Stimulated activated CD8-positive, alpha-beta memory T cell treated with anti-CD3 and anti-CD28 coated beads, Interleukin-4, amount 100 ng/mL, for 48 hours (primary cell): ENCODE data around the gene FCER1G.
"Not testable (repeated sequence)": the region's sequence is repeated elsewhere in the genome, so short reads cannot be mapped to it uniquely, and the experiment has no call there.

Experiments used
- DNase-seq: peaks from one replicate; pipeline ENCODE4 v3.0.0-alpha.2; 2020

Gene FCER1G

DNA sequence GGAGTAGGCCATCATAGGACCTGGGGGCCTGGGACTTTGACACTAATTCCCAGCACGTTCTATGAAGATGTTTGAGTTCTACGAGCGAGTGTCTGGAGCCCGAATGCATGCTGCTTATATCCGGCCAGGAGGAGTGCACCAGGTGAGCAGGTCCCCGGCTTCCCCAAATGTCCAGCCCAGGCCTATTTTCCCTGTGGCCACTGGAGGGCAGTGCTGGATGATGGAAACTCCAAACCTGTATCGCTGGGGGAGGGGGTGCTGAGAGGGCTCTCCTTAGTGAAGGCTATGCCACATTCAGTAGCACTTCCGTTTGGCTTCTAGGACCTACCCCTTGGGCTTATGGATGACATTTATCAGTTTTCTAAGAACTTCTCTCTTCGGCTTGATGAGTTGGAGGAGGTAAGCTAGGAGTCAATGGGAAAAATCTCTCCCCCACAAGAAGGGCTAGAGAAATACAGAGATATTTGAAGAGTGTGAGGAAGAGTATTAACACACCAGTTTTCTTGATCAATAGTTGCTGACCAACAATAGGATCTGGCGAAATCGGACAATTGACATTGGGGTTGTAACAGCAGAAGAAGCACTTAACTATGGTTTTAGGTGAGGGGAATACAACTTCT, 5.2 kb upstream of the FCER1G start:
- DNase-seq = peak; percentile 81

DNA sequence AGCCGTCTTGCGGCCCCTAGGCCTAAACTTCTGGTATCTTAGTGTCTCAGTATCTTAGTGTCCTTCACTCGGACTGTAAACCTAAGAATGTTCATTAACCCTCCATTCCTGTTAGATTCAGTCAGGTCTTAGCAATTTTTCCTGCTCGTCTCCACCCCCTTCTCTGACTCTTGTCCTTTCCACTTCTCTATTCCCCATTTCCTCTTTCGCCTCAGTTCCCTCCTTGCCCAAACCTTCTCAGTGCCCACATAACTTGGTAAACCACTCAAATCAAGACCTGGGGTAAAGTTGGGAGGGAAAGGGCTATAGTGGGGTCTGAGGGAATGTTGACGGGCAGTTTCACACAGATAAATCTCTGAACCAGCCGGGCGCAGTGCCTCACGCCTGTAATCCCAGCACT, 726 bp upstream of the FCER1G start:
- DNase-seq = no peak

DNA sequence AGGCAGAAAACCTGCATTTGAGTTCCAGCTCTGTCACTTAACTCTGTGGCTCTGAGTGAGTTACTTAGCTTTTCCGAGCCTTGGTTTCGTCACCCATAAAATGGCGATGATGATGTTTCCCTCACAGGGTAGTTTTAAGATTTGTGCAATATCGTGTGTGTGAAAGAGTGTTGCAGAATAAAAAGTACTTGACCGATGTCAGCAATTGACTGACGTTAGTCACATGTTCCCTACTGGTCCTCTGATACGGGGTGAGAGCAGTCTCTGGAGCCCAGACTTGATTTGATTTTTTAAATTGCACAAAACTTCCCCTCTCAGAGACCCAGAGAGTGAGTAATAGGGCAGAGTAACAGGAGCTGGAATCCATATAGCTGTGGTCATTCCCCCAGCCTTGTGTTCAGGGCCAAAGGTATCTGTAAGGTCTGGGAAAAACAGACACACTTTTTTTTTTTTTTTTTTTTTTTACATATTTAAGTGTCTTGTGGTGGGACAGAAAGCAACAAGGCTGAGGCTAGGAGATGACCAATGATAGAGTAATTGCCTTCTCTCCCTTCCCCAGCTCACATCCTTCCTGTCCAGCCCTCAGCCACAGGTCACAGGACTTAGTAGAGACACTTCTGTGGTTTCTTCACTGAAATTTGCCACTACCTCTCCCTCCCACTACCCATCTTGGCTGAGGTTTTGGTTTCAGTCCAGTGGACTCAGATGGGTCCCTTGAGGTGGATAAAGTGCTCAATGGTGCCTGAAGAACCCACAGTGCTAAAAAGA, 2.0 kb downstream of the FCER1G start:
- no peak for DNase-seq

DNA sequence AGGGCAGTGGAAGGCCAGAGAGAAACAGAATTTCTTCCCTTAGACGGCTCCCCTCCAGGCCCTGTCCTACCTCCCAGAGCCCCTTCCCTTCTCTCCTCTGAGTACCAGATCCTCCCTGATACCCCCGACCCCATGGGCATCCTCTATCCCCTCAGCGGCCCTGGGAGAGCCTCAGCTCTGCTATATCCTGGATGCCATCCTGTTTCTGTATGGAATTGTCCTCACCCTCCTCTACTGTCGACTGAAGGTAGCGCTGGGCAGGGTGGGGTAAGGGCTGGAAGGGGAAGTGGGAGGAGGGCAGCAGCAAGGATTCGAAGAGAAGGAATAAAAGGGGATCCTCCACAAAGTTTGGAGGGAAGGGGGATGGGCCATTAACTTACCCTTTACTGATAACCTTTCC, 2.7 kb downstream of the FCER1G start:
- DNase-seq = no peak

DNA sequence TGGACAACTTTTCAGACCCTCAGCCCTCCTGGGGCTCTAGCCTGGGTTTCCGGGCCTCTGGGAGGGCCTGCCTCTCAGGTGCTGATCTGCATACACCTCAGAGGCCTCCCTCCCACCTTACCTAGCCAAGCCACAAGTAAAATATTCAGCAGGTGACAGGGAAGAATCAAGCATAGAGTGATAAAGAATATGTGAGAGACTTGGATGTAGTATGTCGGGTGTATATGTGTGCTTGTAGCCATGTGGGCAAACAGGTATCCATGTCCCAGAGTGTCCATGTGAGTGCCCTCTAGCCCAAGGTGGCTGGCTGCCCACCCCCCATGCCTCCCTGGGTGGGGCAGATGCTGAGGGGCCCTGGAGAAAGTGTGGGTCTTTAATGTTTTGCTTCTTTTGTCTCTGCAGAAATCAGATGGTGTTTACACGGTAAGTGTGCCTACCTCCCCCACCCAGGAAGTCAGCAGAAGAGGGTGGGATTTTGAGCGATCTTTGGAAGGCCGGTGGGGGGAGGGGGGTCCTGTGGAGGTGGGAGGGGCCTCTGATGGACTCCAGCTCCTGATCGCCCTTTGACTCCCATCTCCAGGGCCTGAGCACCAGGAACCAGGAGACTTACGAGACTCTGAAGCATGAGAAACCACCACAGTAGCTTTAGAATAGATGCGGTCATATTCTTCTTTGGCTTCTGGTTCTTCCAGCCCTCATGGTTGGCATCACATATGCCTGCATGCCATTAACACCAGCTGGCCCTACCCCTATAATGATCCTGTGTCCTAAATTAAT, 3.4 kb downstream of the FCER1G start:
- DNase-seq = no peak

DNA sequence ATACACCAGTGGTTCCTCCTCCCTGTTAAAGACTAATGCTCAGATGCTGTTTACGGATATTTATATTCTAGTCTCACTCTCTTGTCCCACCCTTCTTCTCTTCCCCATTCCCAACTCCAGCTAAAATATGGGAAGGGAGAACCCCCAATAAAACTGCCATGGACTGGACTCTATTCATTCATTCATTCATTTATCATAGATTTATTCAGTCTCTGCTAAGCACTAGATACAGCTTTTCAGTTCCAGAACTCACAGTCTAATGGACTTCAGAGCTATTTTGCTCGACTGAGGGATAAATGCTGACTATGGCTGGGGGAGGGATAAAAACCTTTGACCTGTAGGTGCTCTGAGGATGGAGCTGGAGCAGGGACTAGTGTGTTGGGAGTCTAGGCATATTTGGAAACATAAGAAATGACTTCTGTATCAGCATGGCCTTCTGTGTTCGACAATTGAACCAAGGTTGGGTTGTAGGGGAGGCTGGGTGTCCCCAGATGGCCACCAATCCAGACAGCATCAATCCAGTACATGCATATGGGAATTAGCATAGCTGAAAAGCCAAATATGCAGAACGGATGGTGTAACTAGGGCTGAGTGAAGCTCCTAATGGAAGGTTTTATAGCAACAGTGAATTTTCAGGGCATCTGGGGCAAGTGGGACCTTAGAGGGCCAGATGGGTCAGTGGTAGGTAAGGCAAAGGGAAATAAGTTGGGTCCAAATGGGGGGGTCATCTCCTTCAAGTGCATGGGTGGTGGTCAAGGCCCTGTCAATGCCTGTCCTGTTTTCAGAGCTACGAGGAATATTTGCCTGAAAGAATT, 4.2 kb downstream of the FCER1G start:
- no peak for DNase-seq

DNA sequence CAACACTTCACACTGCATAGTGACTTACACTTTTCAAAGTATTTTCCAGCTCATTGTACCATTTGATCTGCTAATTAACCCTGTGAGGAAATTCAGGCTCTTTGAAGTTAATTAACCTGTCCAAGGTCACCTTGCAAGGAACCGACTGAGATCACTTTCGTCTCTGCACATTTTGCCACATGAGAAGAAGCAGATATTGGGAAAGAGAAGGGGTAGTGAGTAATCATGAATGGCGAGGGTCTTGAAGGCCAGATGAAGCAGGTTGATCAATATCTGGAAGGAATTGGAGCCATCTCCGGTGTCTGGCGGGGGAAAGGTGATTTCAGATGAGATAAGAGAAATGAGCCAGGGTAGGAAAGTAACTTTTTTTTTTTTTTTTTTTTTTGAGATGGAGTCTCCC, 4.9 kb downstream of the FCER1G start:
- no peak for DNase-seq

DNA sequence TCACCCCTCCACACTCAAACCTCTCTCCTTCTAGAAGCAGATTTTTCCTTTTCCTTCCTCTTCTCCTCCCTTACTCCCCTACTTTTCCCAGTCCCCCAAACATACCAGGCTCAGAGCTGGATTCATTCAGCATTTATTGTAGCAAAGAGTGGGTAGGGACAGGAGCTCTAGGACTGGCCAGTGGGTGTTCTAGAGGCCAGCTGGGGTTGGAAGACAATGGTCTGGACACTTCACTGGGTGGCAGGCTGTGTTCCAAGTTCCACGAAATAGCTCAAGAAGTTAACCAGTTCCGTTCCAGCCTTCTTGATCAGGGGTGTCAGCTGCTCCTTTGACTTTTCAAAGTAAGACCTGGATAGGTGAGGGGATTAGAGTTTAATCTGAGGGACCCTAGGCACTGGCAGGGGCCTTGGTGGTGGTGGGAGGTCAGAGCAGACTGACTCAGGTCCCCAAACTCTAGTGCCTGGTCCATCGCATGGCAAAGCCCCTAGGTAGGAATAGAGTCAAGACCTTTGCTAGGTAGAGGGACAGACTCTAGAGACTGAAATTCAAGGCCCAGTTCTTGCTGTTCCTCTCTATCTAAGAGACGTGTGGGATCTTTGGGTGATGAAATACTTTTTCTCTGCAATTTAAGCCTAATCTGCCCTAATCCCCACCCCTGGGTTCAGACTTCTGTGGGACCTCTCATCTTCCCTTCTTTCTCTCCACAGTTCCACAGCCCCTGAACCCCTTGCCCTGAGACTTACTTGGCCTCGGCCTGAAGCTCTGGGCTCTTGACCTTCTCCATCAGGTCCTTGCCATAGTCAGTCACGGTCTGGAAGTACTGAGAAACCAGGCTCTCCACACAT, 7.3 kb downstream of the FCER1G start:
- no peak for DNase-seq

DNA sequence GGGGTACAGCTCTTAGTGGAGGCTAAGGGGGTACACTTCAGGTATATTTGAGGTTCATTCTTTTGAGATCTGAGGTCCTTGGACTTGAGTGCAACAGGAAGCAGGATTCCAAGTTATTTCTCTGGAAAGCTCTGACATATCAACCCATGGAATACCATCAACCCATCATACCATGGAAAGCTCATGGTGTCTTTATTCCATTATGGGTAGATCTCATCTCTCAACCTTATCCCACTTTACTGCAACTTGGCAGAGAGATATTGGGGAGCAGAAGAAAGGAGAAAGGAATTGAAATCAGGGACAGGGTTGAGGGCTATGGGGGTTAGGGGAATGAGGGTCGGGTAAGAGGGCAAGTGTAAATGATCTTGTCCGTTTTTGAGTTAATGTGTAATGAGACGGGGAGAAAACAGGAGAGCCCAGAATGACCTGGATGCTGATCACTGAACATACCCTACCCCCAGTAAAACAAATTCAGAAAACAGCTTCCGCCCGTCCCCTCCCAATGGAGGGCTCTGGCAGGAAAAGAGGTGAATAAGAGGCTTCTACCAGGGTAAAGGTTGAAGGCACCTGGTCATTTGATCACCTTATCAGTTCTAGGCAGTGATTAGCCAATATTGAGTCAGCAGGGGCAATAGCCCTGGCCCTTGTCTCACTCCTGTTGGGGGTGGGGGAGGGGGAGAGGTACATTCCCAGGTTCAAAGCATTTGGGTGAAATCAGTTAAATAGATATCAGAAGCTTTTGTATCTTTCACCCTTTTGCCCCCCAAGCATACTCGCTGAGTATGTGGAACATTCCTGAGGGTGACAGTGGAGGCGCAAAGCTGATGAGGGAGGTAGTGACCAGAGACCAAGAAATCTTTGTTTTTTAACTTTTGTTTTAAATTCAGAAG, 9.0 kb downstream of the FCER1G start:
- DNase-seq = no peak

DNA sequence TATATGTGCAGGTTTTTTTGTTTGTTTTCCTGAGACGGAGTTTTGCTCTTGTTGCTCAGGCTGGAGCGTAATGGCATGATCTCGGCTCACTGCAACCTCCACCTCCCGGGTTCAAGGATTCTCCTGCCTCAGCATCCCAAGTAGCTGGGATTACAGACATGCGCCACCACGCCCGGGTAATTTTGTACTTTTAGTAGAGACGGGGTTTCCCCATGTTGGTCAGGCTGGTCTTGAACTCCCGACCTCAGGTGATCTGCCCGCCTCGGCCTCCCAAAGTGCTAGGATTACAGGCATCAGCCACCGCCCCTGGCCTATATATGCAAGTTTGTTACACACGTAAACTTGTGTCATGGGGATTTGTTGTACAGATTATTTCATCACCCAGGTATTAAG, 9.6 kb downstream of the FCER1G start:
- not testable (repeated sequence) for DNase-seq

DNA sequence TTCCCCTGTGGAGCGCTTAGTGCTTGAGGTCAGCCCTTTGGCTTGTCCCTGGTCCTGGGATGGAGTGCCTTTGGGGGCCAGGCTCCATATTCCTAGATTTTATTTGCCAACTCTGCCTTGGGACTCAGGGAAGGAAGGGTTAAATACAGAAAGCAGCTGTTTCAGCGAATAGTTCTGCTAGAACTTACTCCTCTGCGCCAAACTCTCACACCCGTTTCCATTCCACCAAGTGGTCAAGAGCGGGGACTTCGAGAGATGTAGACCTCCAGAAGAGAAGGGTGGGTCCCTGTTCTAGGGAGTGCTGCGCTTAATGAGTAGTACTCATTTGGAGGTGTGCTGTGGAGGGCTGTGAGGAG, 10.1 kb downstream of the FCER1G start:
- DNase-seq = no peak

DNA sequence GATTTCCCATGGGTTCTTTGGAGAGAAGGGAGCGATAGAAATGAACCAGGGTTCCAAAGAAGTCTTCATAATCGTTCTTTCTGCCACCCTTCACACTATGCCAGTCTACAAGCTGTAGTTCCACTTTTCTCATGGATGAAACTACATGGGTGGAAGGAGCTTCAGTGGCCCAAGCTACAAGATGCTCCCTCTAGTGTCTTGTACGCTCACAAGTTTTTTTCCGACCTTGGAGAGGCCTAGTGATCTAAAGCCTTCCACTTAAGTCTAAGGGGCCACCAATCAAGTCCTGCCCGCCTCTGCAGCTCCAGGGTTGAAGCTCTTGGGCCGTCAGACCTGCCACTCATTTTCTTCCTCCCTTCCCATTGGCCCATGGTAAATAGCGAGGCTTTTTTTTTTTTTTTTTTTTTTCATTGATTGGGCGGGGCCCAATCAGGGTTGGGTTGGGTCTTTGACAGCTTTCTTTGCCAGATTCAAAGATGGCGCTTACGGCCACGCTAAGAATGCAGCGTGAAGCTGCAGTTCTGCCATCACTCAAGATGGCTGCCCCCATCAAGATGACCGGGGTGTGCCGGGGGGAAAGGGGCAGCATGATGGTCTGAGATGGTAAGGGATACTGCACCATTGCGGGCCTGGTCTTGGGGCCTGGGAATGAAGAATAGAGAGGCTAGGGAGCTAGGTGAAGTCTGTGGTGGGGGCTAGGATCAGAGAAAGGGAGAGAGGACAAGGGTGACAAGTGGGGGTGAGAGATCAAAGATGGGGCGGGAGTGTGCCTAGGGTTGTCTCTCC, 10.6 kb downstream of the FCER1G start, which contains the start of gene TOMM40L:
TSS of gene TOMM40L (plus strand) at position 527 of the 786 bp plus-strand sequence. CDS start 430 bp downstream, outside the sequence.
- peak; percentile 89 for DNase-seq

DNA sequence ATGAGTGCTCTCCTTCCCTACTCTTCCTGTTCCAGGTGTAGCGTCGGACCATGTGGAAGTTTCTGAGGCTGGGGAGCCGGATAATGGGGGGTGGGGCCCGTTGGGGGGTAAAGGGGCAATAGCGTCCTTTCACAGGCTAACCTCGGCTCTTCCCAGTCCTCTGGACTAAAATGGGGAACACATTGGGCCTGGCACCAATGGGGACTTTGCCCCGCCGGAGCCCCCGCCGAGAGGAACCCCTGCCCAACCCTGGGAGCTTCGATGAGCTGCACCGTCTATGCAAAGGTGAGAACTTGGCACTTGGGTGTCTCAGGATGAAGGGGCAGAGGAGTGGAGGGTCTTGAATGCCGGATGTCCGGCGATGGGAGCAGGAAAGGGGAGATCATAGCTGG, 11.2 kb downstream of the FCER1G start:
- peak; percentile 39 for DNase-seq

DNA sequence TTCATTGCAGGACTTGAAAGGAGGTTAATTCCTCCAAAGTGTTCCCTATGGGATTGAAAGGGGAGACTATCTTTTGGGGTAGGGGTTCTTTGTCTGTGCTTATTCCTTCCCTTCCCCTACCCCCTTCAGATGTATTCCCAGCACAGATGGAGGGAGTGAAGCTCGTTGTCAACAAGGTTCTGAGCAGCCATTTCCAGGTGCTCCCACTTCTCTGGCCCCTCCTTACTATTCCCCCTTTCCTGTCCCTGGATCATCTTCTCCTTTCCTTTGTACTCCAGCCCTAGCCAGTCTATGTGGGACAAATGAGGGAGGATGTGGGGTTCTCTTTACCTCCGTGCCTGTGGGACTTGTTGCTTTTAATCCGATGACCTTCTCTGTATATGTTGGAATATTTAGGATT, 11.7 kb downstream of the FCER1G start:
- DNase-seq = no peak

DNA sequence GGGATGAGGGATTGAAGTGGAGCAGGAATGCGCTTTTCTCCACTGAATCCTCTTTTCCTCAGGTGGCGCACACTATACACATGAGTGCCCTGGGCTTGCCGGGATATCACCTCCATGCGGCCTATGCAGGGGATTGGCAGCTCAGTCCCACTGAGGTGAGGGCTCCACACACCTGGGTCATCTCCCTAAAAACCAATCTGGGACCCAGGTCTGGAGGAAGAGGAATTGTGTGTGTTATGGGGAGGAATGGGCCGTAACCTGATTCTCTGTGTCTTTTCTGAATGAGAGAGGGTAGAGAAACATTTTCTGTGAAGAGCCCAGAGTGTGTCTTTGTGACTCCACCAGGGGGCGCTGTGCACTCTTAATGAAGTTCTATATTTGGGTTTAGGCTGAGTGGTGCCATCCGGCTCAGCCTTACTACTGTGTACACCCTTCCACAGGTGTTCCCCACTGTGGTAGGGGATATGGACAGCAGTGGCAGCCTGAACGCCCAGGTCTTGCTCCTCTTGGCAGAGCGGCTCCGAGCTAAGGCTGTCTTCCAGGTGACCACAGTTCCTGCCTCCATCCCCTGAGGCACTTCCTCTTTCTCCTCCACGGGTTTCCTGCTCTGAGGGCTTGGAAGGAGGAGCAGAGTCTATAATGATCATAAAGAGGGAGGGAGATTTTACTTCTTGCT, 12.2 kb downstream of the FCER1G start:
- peak; percentile 96 for DNase-seq

DNA sequence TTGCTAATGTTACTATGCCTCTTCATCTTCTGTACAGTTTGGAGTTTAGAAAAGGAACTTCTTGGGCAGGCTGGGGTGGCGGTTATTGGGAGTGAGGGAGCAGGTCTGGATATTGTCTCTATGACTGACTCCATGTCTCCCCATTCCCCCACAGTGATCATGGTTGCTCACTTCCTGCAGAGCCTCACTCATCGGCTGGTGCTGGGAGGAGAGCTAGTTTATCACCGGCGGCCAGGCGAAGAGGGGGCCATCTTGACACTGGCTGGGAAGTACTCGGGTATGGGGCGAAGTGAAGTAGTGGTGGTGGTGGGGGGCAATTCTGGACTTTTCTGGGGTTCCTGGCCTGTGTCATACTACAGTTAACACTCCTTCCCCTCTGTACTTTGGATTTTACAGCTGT, 12.9 kb downstream of the FCER1G start:
- DNase-seq = no peak

DNA sequence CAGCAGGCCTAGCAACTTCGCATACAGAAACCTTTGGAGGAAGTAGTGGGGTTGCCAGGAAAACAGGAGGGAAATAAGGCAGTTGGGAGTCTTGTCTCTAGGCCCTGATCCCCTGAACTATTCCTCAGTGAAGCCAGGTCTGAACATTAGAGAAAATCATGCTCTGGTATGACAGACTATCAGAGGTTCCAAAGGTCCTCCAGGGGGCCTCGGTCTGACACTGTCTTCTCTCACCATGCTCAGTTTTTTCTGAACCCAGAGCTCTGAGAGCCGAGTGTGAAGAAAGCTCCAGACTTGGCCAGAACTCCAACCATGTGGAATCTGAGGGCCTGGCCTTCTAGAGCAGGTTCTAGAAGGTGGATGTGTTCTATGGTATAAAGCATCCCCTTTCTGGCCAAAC, 14.8 kb downstream of the FCER1G start:
- DNase-seq = no peak

DNA sequence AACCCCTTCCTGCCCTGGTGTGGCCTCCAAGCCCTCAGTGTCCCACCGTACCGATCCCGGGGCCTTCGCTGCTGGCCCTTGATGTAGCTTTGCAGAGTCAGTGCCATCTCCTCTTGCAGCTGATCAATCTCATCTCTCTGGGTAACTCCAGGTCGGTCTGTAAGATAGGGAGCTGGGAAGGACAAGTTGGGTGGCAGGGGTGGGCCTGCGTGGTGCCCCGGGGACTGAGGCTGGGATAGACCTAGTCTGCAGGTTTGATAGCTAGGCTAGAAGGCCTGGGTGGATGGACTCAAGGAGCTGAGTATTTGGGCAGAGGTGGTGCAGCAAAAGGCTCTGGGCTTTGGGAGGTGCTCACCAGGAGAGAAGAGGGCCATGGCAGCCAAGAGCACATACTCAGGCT, 15.7 kb downstream of the FCER1G start:
- DNase-seq = no peak

DNA sequence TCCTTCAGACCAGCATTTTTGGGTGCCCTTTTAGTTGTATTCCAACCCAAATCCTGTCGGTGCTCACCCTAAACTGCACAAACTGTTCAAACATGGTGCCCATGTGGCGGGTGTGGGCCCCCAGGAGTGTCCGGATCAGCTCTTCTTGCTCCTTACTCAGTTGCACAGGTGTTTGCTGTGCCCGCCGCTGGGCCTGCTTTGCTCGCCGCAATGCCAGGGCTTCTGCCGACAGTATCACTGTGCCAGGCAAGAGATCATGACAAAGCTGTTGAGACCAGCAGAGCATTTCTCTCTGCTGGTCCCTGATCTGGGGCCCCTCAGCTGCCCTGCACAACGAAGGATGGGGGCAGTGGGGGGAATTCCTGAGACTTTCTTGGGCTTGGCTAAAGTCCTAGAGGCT, 18.0 kb downstream of the FCER1G start:
- no peak for DNase-seq
